ENCODE measurements around the gene TPST2. TPM values are rescaled to one million over a fixed set of nuclear protein-coding genes. Genes with fewer than 3 reads are reported as not detected.

The TPST2 gene
- total and polyA plus RNA-seq, 9 of the 15 experiments (the other 6 are each of a cell fraction or from before 2014, with no cell fraction given), result 14.2 to 123 (median 60.1) TPM

- TF ChIP-seq PCBP2 (IDR thresholded peaks at IDR 0.05; ENCODE audit: low read depth, low read length, poor library complexity, severe bottlenecking) (no peak), ETS2 (tag; IDR thresholded peaks at IDR 0.05; ENCODE audit: borderline replicate concordance, poor library complexity, severe bottlenecking) (no peak), MED1 (CRISPR knock-in tag; IDR thresholded peaks at IDR 0.05; ENCODE audit: borderline replicate concordance) (no peak), ZFPM2 (CRISPR knock-in tag; IDR thresholded peaks at IDR 0.05) (no peak), ZNF23 (CRISPR knock-in tag; IDR thresholded peaks at IDR 0.05) (no peak), FOXA3 (CRISPR knock-in tag; conservative IDR thresholded peaks at IDR 0.05 in 1 of 2, IDR thresholded peaks at IDR 0.05 in 1 of 2) (no peak), CHD4 (IDR thresholded peaks at IDR 0.05; ENCODE audit: insufficient read depth, insufficient replicate concordance, low read depth, low read length, poor library complexity, severe bottlenecking) (peak; percentile 31), ZNF561 (CRISPR knock-in tag; conservative IDR thresholded peaks at IDR 0.05) (no peak), HNRNPLL (IDR thresholded peaks at IDR 0.05; ENCODE audit: low read depth, low read length, poor library complexity, severe bottlenecking) (no peak), ZNF780A (CRISPR knock-in tag; IDR thresholded peaks at IDR 0.05) (no peak), TEAD2 (tag; IDR thresholded peaks at IDR 0.05) (no peak), ZC3H4 (CRISPR knock-in tag; IDR thresholded peaks at IDR 0.05; ENCODE audit: borderline replicate concordance) (no peak), MYNN (IDR thresholded peaks at IDR 0.05) (no peak), MYNN (CRISPR knock-in tag; IDR thresholded peaks at IDR 0.05) (no peak), CEBPB (tag; IDR thresholded peaks at IDR 0.05) (no peak)
- TF ChIP-seq, protein P1, sequence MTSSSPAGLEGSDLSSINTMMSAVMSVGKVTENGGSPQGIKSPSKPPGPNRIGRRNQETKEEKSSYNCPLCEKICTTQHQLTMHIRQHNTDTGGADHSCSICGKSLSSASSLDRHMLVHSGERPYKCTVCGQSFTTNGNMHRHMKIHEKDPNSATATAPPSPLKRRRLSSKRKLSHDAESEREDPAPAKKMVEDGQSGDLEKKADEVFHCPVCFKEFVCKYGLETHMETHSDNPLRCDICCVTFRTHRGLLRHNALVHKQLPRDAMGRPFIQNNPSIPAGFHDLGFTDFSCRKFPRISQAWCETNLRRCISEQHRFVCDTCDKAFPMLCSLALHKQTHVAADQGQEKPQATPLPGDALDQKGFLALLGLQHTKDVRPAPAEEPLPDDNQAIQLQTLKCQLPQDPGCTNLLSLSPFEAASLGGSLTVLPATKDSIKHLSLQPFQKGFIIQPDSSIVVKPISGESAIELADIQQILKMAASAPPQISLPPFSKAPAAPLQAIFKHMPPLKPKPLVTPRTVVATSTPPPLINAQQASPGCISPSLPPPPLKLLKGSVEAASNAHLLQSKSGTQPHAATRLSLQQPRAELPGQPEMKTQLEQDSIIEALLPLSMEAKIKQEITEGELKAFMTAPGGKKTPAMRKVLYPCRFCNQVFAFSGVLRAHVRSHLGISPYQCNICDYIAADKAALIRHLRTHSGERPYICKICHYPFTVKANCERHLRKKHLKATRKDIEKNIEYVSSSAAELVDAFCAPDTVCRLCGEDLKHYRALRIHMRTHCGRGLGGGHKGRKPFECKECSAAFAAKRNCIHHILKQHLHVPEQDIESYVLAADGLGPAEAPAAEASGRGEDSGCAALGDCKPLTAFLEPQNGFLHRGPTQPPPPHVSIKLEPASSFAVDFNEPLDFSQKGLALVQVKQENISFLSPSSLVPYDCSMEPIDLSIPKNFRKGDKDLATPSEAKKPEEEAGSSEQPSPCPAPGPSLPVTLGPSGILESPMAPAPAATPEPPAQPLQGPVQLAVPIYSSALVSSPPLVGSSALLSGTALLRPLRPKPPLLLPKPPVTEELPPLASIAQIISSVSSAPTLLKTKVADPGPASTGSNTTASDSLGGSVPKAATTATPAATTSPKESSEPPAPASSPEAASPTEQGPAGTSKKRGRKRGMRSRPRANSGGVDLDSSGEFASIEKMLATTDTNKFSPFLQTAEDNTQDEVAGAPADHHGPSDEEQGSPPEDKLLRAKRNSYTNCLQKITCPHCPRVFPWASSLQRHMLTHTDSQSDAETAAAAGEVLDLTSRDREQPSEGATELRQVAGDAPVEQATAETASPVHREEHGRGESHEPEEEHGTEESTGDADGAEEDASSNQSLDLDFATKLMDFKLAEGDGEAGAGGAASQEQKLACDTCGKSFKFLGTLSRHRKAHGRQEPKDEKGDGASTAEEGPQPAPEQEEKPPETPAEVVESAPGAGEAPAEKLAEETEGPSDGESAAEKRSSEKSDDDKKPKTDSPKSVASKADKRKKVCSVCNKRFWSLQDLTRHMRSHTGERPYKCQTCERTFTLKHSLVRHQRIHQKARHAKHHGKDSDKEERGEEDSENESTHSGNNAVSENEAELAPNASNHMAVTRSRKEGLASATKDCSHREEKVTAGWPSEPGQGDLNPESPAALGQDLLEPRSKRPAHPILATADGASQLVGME (CRISPR knock-in tag; IDR thresholded peaks at IDR 0.05), result no peak
- TF ChIP-seq, protein P2, sequence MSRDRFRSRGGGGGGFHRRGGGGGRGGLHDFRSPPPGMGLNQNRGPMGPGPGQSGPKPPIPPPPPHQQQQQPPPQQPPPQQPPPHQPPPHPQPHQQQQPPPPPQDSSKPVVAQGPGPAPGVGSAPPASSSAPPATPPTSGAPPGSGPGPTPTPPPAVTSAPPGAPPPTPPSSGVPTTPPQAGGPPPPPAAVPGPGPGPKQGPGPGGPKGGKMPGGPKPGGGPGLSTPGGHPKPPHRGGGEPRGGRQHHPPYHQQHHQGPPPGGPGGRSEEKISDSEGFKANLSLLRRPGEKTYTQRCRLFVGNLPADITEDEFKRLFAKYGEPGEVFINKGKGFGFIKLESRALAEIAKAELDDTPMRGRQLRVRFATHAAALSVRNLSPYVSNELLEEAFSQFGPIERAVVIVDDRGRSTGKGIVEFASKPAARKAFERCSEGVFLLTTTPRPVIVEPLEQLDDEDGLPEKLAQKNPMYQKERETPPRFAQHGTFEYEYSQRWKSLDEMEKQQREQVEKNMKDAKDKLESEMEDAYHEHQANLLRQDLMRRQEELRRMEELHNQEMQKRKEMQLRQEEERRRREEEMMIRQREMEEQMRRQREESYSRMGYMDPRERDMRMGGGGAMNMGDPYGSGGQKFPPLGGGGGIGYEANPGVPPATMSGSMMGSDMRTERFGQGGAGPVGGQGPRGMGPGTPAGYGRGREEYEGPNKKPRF (IDR thresholded peaks at IDR 0.05; ENCODE audit: low read depth, low read length), result no peak
Measured at GRCh38 chr22:26587991-26588613, 1.8 kb downstream of the TPST2 start (continued).
